ENCODE results near the gene CYP4A11.
"Not testable (repeated sequence)": the region's sequence is repeated elsewhere in the genome, so short reads cannot be mapped to it uniquely, and the experiment has no call there.

The CYP4A11 gene

GRCh38 chr1:46910790-46911189 lies 30.5 kb downstream of the CYP4A11 start:
- no peak for DNase-seq

- DNase-seq = no peak
These were observed 37.8 kb downstream of the CYP4A11 start for GRCh38 chr1:46903481-46903880.

- no peak for DNase-seq
These were observed 40.9 kb downstream of the CYP4A11 start for GRCh38 chr1:46900401-46900800.

GRCh38 chr1:46881656-46882055 lies 59.6 kb downstream of the CYP4A11 start:
- not testable (repeated sequence) for DNase-seq

Data from EL (cell line).